NCI-H1092 (cell line): ENCODE measurements around the gene FLG2.

ENCODE experiments used
- DNase-seq: peaks from one replicate; lab custom pipeline; 2025; lab: John Stamatoyannopoulos, UW

FLG2 gene

GRCh38 chr1:152359906-152360305, at the start of gene FLG2:
TSS of gene FLG2 (minus strand) at chr1:152360006. CDS start at chr1:152358884, 1,122 bp downstream.
- no peak for DNase-seq

DNA sequence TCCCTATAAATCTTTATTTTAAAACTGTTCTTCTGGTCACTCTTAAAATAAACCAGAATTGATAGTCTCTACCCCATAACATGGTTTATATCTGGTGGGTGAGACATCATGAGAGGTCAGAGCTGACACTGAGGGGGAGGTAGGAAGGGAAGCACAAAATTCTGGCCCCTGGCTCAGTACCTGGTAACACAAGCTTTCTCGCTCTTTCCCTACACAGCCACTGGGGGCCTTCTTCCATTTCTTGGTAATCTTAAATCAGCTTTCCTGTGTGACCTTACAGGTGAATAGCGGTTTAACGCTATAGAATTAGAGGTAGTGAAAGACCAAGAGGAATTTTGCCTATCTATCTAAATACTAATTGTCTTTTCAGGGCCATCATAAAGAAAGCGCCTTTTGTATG, 48.9 kb upstream of the FLG2 start:
- no peak for DNase-seq

DNA sequence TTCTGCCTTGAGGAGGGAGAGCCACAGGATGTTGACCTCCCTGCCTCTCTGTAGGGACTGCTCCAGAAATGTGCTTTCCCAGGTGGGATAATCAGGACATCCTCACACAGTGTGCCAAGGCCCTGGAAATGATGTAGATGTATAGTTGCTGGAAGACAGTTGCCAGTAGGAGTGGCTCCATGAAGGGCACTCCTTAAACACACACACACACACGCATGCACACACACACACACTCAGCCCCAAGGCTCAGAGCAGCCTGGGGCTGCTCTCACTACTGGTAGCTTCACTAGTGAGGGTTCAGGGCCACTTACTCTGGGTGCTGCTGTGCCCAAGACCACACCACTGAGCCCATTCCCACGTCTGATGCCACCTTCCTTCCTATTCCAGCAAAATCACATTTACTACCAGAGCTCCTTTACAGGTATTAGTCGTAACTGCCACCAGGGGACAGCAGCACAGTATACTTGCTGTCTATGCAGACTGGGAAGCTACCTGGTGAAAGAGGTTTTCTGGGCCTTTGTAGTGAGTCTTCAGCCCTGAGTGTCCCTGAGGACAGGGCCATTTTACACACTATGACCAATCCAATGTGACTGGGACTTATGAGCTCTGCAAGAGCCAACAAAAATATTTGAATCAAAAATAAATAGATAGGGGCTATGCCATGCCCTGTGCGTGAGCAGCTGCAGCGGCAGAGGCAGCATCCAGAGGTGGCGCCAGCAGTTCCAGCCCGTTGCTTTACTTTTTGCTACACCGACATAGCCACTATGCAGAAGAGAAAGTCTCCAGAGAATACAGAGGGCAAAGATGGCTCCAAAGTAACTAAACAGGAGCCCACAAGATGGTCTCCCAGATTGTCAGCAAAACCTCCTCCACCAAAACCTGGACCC, 39.2 kb upstream of the FLG2 start:
- DNase-seq, result no peak

- DNase-seq, result no peak
These were observed 37.7 kb upstream of the FLG2 start for GRCh38 chr1:152397474-152397873.

DNA sequence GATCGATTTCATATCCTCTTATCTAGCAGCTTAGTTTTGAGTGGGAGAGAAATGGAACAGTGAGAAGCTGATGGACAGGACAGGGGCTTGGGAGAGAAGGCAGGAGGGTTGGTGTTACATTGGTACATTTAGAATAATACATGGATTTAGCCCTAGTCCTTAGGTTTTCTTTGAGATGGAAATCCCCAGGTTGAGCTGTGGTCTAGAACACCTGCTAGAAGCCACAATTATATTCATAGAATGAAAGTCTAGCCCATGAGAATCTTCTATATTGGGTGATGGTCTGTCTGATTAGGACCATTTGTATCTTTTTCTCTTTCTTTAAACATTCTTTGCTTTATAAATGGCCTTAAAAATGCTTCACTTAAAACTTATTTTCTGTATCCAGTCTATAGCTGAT, 34.3 kb upstream of the FLG2 start:
- DNase-seq, result no peak

- no peak for DNase-seq
These were observed 33.1 kb upstream of the FLG2 start for GRCh38 chr1:152392909-152393308.

GRCh38 chr1:152388889-152389288, 29.1 kb upstream of the FLG2 start:
- DNase-seq, result no peak

DNA sequence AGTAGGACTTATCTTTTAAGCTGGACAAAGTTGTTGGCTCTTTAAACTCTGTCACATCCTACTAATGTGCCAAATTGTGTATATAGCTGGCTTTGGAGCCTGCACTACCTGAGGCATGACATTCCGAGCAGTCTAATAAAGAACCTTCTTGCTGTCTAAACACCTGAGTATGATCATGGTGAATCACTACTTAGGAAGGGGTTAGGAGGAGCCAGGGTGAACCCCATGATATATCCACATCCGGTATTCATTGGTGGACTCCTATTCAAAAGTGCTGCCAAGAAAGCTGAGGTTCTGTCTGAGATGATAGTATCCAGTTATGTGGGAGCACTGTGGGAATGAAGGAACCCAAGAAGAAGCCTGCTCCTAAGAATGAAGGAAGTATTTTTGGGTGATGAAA, 27.1 kb upstream of the FLG2 start:
- no peak for DNase-seq

DNA sequence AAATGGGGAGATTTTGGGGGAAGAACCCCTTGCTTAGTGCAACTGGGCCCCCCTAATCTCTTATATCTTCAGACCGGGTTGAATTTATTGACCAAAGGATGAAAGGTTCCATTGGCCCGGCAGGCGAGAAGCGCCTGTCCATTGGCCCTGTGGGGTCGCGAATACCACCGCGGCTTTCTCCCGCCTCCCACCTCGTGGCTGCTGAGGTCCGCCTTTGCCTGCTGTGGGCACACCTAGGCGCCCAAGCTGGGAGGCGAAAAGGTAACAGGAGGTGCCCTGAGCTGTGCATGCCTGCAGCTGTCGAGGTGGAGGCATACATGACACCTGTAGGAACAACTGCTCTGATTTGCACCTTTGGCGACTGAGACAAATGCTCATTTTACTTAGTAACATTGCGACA, 21.1 kb upstream of the FLG2 start:
- DNase-seq, result no peak

- no peak for DNase-seq
These were observed 14.6 kb upstream of the FLG2 start for GRCh38 chr1:152374451-152374850.

DNA sequence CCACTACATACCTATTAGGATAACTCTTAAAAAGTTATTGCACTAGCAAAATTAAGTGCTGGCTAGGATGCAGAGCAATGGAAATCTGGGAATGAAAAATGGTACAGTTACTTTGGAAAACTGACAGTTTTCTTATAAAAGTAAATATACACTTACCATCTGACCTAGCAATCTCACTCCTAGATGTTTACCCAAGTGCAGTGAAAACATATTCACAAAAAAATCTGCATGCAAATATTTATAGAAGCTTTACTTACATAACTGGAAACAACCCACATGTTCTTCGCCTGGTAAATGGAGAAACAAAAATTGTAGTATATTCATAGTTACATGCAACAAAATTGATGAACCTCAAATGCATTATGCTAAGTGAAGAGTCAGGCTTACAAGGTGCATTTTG, 12.9 kb upstream of the FLG2 start:
- DNase-seq, result no peak

DNA sequence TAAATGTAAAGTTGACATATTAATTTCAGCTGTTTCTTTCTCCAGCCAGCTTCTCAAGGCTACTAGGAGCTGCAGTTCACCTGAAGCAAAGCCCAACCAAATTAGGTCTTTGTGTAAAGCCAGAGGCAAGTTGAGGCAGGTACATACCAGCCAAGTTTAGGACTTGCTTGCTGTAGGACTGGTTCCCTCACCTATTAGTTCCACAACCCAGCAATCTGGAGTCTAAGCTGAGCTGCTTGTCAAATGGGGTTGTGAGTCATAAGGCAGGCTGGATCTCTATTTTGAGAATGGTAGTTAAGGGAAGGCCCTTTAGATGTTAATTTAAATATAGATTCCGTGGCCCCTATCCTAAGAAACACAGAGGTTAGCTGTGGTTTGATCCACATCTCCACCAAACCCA, 7.6 kb upstream of the FLG2 start:
- DNase-seq, result no peak

- DNase-seq, result no peak
These were observed 3.1 kb downstream of the FLG2 start for GRCh38 chr1:152356736-152357135.

DNA sequence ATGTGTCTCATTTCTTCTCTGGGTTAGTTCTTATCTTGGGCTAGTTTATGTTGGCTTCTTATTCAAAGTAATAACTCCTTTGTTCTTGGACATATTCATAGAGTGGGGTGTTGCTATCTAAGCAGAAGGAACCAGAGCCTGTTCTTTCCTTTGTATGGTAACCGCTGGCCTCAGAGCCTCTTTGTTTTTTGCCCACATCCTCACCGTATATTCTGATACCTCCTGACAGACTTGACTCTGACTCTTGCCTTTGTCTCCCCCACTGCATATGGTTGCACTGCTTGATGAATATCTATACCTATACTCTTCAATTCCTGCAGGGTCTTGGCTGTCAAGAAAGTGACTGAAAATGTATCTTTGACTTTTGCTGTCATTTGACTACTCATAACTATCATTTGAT, 10.2 kb downstream of the FLG2 start:
- DNase-seq, result no peak

DNA sequence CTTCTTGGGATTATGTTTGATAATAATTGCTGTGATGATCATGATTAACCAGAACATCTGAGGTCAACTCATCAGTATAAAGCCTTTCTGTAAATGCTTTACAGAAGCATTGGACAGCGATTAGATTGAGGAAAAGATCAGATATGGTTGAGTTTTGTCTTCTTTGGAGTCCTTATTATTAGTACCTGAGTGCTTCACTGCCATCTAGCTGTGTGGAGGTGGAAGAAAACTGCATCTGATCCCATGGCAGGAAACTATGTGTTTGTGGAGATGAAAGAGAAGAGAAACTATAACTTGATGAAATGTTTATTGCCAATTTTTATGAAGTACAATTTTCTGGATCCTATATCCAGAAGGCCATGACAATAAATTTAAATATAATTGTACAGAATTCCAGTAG, 11.4 kb downstream of the FLG2 start:
- DNase-seq, result no peak

- no peak for DNase-seq
These were observed 12.6 kb downstream of the FLG2 start for GRCh38 chr1:152347116-152347728.

DNA sequence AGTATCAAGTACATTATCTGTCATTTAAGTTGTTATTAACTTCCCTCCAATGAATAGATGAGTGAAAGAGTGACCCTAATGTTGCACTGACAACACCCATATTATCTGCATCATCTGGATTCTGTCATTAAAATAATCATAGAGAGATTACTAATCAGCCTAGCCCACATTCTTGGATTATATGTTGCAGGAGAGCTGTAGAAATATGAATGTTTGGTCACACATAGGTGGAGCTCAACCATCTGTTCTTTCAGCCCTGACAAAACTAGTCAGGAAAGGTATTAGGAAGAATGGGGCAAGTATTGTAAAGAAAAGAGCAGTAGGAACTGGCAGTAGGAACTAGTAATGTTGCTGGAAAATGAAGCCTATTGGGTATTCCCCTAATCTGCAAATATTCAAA, 15.4 kb downstream of the FLG2 start:
- no peak for DNase-seq

DNA sequence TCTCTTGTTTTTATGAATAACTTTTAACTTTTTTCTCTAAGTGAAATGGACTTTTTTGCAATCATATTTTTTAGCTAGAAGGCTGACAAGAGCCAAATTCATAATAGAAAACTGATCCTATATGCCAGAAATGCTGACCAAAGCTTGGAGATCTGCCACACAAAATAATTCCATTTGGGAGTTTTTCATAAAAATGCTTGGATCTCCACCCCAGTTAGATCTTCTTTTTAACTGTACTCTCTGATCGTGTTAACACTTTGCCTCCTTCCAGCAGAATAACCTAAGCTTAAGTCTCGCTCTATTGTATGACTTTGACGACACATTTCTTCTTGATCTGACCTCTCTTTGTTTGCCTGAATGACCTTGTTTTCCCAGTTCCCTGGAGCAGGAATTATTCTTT, 16.8 kb downstream of the FLG2 start:
- DNase-seq, result no peak

- no peak for DNase-seq
These were observed 24.4 kb downstream of the FLG2 start for GRCh38 chr1:152335399-152335798.

DNA sequence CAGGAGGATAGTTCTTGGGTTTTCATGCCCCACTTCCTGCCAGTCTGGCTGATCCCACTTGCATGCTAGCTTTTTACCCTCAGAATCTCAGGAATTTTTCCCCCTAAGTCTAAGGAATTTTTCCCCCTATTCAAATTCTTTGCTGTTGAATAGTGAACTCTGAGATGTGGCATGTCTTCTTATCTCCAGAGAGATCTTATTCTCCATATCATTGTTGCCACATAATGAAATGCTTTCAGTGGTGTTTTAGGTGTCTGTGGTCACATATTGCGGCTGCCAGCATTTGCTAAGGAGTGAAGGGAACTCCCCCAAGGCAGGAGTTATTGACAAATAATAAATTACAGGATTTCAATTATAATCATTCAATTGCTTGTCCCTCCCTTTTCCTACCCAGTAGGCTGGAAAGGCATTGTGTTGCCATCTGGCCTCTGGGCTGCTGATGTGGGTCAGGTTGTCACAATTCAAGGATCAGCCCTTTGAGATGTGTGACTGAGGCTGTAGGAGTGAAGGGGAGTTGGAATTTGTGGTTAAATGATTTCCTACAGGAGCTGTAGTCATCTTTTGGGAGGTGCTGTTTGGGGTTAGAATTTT, 30.9 kb downstream of the FLG2 start:
- no peak for DNase-seq

DNA sequence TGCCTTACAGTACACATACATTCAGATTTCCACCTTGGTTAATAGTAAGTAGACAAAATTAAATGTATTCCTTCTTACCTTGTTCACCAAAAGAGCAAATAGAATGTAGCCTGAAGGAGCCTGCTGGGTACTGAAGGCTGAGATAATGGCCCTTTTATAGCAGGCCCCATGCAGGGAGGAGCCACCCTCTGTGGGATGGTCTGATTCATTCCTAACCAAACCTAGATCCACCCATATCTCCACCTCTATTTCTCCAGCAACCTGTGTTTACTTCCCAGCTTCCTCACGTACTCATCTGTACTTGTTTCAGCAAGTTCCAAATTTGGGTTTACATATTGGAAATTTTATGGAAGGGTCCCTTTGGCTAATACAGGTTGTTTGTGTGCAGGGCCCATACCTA, 34.7 kb downstream of the FLG2 start, which contains the start of gene FLG:
Gene FLG, minus strand, starts transcription at position 129 of the 400 bp plus-strand sequence. CDS start 9,783 bp downstream, outside the sequence.
- DNase-seq, result no peak

DNA sequence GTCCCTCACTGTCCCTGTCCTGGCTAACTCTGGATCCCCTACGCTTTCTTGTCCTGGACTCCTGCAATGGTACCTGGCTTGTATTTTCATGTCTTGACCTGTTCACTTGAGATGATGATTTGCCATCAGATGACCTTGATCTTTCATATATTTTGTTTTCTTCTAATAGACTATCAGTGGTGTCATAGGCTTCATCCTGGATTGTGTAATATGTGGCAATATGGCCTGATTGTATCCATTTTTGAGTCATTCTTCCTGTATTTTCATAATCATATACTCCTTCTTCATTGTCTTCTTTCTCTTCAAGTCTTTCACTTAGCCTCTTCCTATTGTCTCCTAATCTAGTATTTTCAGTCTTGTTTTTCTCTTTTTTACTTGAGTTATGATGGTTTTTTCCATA, 45.8 kb downstream of the FLG2 start:
- no peak for DNase-seq

DNA sequence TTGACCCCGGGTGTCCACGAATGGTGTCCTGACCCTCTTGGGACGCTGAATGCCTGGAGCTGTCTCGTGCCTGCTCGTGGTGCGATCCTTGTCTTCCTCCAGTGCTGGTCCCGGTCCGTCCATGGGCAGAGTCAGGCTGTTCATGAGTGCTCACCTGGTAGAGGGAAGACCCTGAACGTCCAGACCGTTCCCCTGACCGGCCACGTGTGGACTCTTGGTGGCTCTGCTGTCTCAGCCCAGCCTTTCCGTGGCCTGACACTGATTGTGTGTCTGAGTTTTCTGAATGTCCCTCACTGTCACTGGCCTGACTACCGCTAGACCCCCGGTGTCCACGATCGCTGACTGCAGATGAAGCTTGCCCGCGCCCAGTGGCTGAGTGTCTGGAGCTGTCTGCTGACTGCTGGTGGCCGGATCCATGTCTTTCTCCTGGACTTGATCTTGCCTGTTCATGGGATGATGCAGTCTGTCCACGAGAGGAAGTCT, 46.4 kb downstream of the FLG2 start:
- no peak for DNase-seq
